Activated gamma-delta T cell treated with Interleukin-2 at 50 U/mL for 16 hours (primary cell): Measurements from ENCODE around the gene C20orf96.
"Not testable (repeated sequence)": the region's sequence is repeated elsewhere in the genome, so short reads cannot be mapped to it uniquely, and the experiment has no call there.

Source experiments
- DNase-seq: peaks from one replicate; pipeline ENCODE4 v3.0.0-alpha.2; 2020

The C20orf96 gene, protein sequence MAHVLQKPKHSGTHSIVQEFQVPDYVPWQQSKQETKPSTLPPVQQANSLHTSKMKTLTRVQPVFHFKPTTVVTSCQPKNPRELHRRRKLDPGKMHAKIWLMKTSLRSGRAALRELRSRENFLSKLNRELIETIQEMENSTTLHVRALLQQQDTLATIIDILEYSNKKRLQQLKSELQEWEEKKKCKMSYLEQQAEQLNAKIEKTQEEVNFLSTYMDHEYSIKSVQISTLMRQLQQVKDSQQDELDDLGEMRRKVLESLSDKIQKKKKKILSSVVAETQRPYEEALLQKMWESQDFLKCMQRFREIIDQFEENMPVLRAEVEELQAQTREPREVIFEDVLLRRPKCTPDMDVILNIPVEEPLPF

DNA sequence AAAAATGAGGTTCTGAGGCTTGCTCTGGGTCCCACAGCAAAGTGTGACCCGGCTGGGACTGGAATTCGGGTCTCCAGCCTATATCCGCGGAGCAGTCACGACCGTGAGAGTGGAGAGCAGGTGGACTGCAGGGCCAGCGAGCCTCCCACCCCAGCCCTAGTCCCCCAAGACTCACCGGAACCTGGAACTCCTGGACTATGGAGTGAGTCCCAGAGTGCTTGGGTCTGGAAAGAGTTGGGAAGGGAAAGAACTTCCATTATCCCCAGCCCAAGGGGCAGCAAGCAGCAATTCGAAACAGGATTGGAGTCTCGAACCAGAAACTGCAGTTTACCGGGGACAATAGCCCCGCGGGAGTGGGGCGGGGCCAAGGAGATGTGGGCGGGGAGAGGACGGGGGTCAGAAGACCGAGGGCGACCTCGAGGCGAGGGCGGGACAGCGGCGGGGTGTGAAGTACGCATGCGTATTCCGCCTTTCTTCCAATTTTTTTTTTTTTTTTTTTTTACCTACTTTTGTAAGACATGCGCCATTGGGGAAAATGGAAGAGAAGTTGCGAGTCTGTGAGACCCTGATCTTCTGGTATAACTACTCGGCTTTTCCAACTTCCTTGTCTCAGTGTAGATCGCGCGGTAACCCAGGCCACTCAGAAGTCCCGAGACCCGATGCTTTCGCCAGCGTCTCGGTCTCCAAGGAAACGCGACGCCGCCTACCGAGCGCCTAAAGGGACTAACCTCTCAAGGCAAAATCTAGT is at the start of gene C20orf96:
C20orf96 (minus strand) TSS at position 667 of the 748 bp plus-strand sequence; CDS start at position 527, 140 bp downstream.
- DNase-seq = peak; percentile 80

GRCh38 chr20:336040-336439 is 45.5 kb upstream of the C20orf96 start:
- DNase-seq = not testable (repeated sequence)

GRCh38 chr20:334578-334977 is 44.0 kb upstream of the C20orf96 start:
- DNase-seq = no peak

- DNase-seq = peak; percentile 57
Observed at GRCh38 chr20:330233-331149, 39.9 kb upstream of the C20orf96 start.

DNA sequence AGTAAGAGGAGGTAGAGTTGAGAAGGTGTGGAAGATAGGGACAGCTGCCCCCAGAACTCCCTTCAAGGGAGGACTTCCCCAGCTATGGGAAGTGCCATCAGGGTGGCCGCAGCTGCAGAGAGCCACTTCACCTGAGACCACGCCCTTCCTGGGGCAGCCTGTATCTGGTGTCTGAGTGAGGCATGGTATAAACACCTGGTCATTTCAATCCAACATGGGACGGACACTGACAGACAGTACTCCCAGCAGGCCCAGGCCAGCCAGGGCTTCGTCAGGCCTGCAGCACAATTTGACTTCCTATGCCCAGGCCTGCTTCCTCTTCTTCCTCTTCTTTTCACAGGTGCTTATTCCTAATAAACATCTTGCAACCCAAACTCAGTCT is 39.3 kb upstream of the C20orf96 start:
- no peak for DNase-seq

DNA sequence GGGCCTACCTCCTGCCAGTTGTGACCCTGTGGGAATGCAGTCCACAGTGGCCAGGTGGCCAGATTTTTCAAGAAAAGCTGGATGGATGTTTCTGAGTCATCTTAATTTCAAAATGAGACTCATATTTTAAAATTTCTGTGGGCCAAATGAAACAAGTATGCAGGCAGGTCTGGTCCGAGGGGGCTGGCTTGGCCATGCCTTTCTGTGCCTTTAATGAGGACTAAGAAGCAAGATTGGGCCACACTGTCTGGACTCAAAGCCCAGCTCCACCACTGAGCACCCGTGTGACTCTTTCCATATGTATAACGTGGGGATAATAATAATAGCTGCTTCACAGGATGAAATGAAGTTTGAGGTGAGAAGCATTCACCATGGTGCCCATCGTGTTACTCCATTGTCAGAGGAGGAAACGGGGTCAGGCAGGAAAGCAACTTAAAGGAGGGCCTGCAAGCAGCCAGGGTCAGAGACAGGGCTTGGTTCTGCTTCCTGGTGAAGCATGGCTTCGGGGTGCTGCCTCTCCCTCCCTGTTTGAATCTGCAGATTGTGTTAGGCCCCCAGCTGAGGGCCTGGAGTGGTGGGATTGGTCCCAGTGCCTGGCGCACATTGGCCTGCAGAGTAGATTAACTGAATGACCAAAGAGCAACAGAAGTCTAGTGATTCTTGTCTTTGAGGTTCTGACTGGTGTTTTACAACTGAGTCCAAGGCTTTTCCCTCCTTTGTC is 38.6 kb upstream of the C20orf96 start:
- DNase-seq = no peak

- DNase-seq = no peak
Observed at GRCh38 chr20:328027-328974, 37.8 kb upstream of the C20orf96 start.

- DNase-seq = peak; percentile 67
Observed at GRCh38 chr20:327186-328026, 36.9 kb upstream of the C20orf96 start.

DNA sequence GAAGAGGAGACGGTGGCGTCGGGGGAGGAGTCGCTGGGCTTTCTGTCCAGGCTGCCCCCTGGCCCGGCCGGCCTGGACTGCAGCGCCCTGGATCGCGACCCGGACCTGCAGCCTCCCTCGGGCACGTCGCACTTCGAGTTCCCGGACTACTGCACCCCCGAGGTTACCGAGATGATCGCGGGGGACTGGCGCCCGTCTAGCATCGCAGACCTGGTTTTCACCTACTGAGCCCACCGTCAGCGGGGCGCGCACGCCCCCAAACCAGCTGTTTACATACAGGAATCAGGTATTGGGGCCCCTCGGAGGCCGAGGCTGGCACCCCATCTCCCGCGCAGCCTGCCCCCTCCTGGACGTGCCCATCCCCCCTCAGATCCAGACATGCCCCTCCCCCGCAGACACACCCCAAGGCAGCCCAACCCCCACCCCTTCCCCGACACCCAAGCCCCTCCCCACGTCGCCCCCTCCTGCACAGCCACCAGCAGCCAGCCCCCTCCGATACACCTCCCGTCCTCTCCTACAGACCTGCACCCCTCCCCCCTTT is 36.2 kb upstream of the C20orf96 start:
- peak; percentile 11 for DNase-seq

DNA sequence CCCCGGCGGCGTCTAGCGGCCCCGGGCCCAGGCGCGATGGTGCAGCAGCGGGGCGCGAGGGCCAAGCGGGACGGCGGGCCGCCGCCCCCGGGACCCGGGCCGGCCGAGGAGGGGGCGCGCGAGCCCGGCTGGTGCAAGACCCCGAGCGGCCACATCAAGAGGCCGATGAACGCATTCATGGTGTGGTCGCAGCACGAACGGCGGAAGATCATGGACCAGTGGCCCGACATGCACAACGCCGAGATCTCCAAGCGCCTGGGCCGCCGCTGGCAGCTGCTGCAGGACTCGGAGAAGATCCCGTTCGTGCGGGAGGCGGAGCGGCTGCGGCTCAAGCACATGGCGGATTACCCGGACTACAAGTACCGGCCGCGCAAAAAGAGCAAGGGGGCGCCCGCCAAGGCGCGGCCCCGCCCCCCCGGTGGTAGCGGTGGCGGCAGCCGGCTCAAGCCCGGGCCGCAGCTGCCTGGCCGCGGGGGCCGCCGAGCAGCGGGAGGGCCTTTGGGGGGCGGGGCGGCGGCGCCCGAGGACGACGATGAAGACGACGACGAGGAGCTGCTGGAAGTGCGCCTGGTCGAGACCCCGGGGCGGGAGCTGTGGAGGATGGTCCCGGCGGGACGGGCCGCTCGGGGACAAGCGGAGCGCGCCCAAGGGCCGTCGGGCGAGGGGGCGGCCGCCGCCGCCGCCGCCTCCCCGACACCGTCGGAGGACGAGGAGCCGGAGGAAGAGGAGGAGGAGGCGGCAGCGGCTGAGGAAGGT is 35.5 kb upstream of the C20orf96 start:
- peak; percentile 43 for DNase-seq

GRCh38 chr20:325045-325888 is 34.7 kb upstream of the C20orf96 start, which contains the start of gene SOX12:
Gene SOX12 (plus strand): TSS chr20:325552. CDS start chr20:325925, 373 bp downstream.
- DNase-seq = peak; percentile 97

DNA sequence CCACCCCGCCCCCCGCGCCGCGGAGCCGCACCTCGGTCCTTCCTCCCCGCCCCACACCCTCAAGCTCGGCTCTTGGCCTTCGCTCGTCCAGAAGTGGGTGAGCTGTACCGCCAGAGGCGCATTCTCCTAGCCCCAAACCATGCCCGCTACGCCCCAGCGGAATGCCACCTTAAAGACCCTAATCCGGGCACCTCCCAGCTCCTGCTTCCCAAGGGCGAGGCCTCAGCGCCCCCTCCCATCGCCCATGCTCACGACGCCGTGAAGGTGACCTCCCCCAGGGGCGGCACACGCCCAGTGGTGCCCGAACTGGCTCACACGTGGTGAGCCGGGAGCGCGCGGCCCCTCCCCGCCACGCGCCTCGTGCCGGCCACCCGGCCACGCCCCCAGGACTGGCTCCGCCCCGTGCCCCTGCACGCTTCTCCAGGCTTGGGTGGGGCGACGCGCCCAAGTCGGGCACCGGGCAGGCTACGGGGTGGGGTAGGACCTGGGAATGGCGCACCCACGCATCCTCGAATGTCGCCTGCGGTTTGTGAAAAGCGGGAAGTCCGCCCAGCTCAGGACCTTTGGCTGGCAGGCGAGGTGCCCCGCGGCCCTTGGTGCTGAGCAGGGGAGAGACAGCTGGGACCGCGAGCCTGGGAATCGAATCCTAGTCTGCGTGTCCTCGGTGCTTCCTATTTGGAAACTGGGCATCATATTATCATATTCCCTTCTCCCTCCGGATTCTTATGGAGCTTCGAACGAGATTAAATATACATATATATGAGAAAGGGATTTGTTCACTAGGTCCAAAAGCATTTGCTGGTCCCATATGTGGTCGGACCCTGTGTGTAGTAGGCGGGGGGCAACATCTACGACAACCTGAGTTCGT is 33.9 kb upstream of the C20orf96 start:
- peak; percentile 88 for DNase-seq

DNA sequence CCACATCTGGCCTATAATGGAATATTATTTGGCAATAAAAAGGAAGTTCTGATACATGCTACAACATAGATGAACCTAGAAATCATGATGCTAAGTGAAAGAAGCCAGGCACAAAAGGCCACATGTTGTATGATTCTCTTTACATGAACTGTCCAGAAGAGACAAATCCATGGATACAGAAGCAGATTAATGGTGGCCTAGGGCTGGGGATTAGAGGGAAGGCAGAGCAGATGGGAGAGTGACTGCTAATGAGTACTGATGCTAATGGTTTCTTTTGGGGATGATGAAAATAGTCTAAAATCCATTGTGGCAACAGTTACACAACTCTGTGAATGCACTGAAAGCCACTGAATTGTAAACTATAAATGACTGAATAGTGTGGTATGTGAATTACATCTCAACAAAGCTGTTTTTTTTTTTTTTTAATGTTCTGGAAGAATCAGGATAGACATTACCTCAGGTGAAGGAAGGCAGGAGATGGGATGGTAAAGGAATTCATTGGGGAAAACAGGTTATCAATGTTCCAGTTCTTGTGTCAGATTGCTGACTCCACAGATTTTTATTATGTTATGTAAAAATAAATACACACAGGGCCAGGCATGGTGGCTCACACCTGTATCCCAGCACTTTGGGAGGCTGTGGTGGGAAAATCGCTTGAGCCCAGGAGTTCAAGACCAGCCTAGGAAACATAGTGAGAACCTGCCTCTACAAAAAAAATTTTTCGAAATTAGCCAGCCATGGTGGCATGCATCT is 25.9 kb upstream of the C20orf96 start:
- no peak for DNase-seq

- no peak for DNase-seq
Observed at GRCh38 chr20:313948-314347, 23.4 kb upstream of the C20orf96 start.

- DNase-seq = no peak
Observed at GRCh38 chr20:313402-313801, 22.9 kb upstream of the C20orf96 start.

- no peak for DNase-seq
Observed at GRCh38 chr20:312866-313265, 22.3 kb upstream of the C20orf96 start.
